AG09319 (cell line): ENCODE results near the gene MTMR10.

Experiments used
- DNase-seq: peaks from one replicate; pipeline ENCODE4 v3.0.0-alpha.2; 2010; ENCODE audit warnings: low read depth; ENCODE audit errors: extremely low read depth
- TF ChIP-seq, protein P1 (sequence below): IDR thresholded peaks from 2 replicates; pipeline ENCODE4 v1.5.1; 2011; ENCODE audit warnings: low read depth, mild to moderate bottlenecking, inconsistent platforms, low read length, moderate library complexity

Gene MTMR10

DNA sequence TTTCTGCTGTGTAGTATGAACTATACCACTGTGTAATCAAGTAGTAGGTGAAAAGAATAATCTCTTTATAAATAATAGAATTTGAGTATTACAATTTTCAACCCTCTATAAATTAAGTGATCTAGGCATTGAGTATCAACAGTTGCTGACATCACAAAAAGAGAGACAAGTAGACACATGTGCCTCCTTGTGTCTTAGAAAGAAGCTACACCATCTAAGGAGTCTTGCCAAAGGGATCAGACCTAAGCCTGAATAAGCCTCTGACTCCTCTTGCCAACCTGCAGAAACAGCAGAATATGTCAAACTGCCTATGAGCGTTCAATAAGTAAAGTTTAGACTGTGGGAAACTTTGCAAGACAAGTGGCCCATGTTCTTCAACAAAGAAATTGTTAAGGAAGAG lies 5.8 kb upstream of the MTMR10 start:
- TF ChIP-seq, protein P1, sequence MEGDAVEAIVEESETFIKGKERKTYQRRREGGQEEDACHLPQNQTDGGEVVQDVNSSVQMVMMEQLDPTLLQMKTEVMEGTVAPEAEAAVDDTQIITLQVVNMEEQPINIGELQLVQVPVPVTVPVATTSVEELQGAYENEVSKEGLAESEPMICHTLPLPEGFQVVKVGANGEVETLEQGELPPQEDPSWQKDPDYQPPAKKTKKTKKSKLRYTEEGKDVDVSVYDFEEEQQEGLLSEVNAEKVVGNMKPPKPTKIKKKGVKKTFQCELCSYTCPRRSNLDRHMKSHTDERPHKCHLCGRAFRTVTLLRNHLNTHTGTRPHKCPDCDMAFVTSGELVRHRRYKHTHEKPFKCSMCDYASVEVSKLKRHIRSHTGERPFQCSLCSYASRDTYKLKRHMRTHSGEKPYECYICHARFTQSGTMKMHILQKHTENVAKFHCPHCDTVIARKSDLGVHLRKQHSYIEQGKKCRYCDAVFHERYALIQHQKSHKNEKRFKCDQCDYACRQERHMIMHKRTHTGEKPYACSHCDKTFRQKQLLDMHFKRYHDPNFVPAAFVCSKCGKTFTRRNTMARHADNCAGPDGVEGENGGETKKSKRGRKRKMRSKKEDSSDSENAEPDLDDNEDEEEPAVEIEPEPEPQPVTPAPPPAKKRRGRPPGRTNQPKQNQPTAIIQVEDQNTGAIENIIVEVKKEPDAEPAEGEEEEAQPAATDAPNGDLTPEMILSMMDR: no peak
- DNase-seq: no peak

DNA sequence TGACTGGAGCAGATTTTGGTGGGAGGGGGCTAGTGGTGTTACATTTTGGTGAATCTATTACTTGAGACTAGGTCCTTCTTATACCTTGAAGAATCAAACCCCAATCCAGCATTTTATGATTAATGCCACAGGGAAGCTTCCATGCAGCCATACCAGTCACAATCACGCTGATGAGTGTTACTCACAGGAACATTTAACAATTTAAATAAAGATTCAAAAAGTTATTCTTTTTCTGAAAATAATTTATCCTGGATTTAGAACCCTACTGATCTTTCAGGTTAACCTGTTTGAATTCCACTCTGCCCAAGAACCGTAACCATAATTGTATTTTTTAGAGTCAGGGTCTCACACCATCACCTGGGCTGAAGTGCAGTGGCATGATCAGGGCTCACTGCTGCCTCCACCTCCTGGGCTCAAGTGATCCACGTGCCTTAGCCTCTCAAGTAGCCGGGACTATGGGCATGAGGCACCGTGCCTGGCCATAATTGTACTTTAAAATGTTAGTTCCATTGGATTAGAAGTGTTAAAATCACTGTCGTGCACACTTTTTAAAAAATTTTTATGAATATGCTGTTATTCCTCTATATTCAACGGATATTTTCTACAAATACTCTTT lies 929 bp upstream of the MTMR10 start:
- no peak for DNase-seq

GRCh38 chr15:30990446-30991254 lies 778 bp downstream of the MTMR10 start:
- TF ChIP-seq, protein P1: no peak
- no peak for DNase-seq

More for the DNA sequence above, 929 bp upstream of the MTMR10 start:
- TF ChIP-seq, protein P1: no peak

GRCh38 chr15:30990036-30990435 lies 1.4 kb downstream of the MTMR10 start:
- TF ChIP-seq, protein P1: no peak
- no peak for DNase-seq

DNA sequence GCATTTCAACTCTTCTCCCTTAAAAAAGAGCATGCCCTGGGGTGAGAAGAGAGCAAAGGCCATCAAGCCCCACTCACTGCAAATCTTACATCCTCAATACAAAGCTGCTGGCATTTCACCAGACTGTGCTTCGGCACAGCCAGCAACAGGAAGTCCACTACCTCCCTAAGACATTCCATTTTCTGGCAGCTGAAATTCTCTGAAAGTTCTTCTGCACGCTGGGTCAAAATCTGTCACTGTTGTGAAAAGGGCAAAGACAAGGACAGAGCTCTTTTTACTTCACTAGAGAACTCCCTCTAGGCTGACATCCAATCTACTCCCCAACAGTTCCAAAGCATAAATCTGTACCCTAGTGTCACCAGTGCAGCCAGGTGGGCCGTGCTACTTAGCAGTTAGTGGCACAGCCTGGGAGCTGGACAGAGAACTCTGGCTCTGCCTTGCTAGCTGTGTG lies 6.3 kb downstream of the MTMR10 start:
- no peak for DNase-seq
- TF ChIP-seq, protein P1: no peak

- TF ChIP-seq, protein P1: no peak
- DNase-seq: no peak
Observed at GRCh38 chr15:30984542-30984941, 6.9 kb downstream of the MTMR10 start.

- no peak for DNase-seq
- TF ChIP-seq, protein P1: no peak
Observed at GRCh38 chr15:30984118-30984517, 7.3 kb downstream of the MTMR10 start.
